Transverse colon (tissue), 4 donors: ENCODE data around the gene SPINT3. TPM values are rescaled to one million over a fixed set of nuclear protein-coding genes. Genes with fewer than 3 reads are reported as not detected.

Experiments
- DNase-seq: peaks from one replicate; pipeline ENCODE4 v3.0.0-alpha.2; 2019
- H3K27ac ChIP-seq, 4 donors: fragments of 200-600 bp; sonication (generic); 2 replicates each; pipeline ENCODE4 v1.5.1; 2016 to 2018; ENCODE audit warnings: inconsistent platforms in 4 of 4
- H3K27me3 ChIP-seq: fragments of 200-600 bp; sonication (generic); 2 replicates; pipeline ENCODE4 v1.5.1; 2017; ENCODE audit warnings: inconsistent platforms
- H3K36me3 ChIP-seq, 4 donors: fragments of 200-600 bp; sonication (generic); 2 replicates each; pipeline ENCODE4 v1.5.1; 2017 to 2019; ENCODE audit warnings: inconsistent platforms in 4 of 4
- H3K4me1 ChIP-seq, 4 donors: fragments of 200-600 bp; sonication (generic); 2 replicates each; pipeline ENCODE4 v1.5.1; 2017 to 2020; ENCODE audit warnings: inconsistent platforms in 4 of 4
- H3K4me3 ChIP-seq, 4 donors: fragments of 200-600 bp; sonication (generic); 1 replicate in 1 of 4; 2 replicates in 3 of 4; pipeline versions ENCODE4 v1.5.1 to v1.6.1; 2017 to 2019; ENCODE audit warnings: inconsistent platforms in 4 of 4
- H3K9me3 ChIP-seq, 2 donors: fragments of 200-600 bp; sonication (generic); 2 replicates each; pipeline ENCODE4 v1.5.1; 2017 to 2019; ENCODE audit warnings: inconsistent platforms in 2 of 2
- CTCF ChIP-seq, 5 experiments: fragments of 200-600 bp in 3 of 5; fragments of 450-650 bp in 2 of 5; sonication (generic) in 3 of 5; IDR thresholded peaks; 1 replicate in 2 of 5; 2 replicates in 3 of 5; pipeline ENCODE4 v1.5.1; 2016 to 2017; ENCODE audit warnings: antibody characterized with exemption in 5 of 5, inconsistent platforms in 3 of 5, mild to moderate bottlenecking in 2 of 5, moderate library complexity in 1 of 5
- EP300 ChIP-seq: sonication (generic); formaldehyde crosslinking; IDR thresholded peaks from one replicate; pipeline ENCODE4 v1.6.1; 2017; ENCODE audit warnings: antibody characterized with exemption, low read depth
- POLR2A ChIP-seq: fragments of 450-650 bp; IDR thresholded peaks from one replicate; pipeline ENCODE4 v1.6.1; 2016; ENCODE audit warnings: antibody characterized with exemption, mild to moderate bottlenecking, moderate library complexity
- POLR2AphosphoS5 ChIP-seq, 3 donors: sonication (generic); formaldehyde crosslinking; IDR thresholded peaks; one replicate each; pipeline ENCODE4 v1.6.1; 2016; ENCODE audit warnings: antibody characterized with exemption in 3 of 3
- WGBS, 2 donors: methylation state at CpG; one replicate each; pipeline ENCODE4 v1.1.5; 2018; ENCODE audit warnings: low coverage in 1 of 2; 5-methylcytosine and 5-hydroxymethylcytosine counted together
- in situ Hi-C, 4 donors: fragments of 200-750 bp; cut with MboI; loops; one replicate each; pipeline versions ENCODE4 v1.15.0 to v1.15.1; 2017; ENCODE audit warnings: low sequenced_read_pairs in 3 of 4, low pct_ligation_motif_present in 1 of 4, low pct_unique_long_range_greater_than_20kb in 1 of 4
- intact Hi-C: fragments of 100-400 bp; cut with DNase I; formaldehyde crosslinking; loops from one replicate; pipeline ENCODE4 v1.15.1; 2023; ENCODE audit warnings: low total_unique reads
- total RNA-seq, 4 donors: library from RNA; depleted of rRNA; stranded (reverse); fragments of >200 nt; gene quantifications; one replicate each; pipeline ENCODE4 v1.1.0, GENCODE V29; 2016

Gene SPINT3
- total RNA-seq = not detected

- H3K27ac ChIP-seq = no peak within 1 kb of the TSS
- H3K36me3 ChIP-seq = no peaks in the 10 kb centered on the region
- WGBS, 2 donors = 66 to 100% methylated on average over 1 to 5 of the region's 5 CpGs
These were observed at the start of gene SPINT3 for GRCh38 chr20:45515147-45515913. SPINT3 (minus strand) TSS chr20:45515622; CDS start chr20:45515608, 14 bp downstream.

GRCh38 chr20:45564760-45565276 lies 49.4 kb upstream of the SPINT3 start:
- WGBS, 2 donors = 82 to 83% methylated on average over 2 of the region's 2 CpGs
- peaks cover 7% of the 10 kb centered on the region for H3K27me3 ChIP-seq
- no peaks in the 10 kb centered on the region for H3K9me3 ChIP-seq
- intact Hi-C loops = no loop called here
- no peaks in the 10 kb centered on the region for H3K36me3 ChIP-seq
- no peaks in the 10 kb centered on the region for H3K4me1 ChIP-seq
- no peak overlapping the region for H3K27ac ChIP-seq
- TF ChIP-seq EP300 = no peak
- TF ChIP-seq POLR2A = no peak
- TF ChIP-seq POLR2AphosphoS5 (IDR thresholded peaks at IDR 0.05) = no peak
- no peak for TF ChIP-seq CTCF (IDR thresholded peaks at IDR 0.05)
- DNase-seq = no peak
- H3K4me3 ChIP-seq = no peak overlapping the region
- in situ Hi-C loops = no loop called here

More at GRCh38 chr20:45515147-45515913, at the start of gene SPINT3:
- no peak for TF ChIP-seq POLR2A
- TF ChIP-seq EP300 = no peak
- TF ChIP-seq POLR2AphosphoS5 (IDR thresholded peaks at IDR 0.05) = no peak
- no peak for TF ChIP-seq CTCF (IDR thresholded peaks at IDR 0.05)
- intact Hi-C loops (no loop called here), in situ Hi-C loops (no loop called here)
- no peaks in the 10 kb centered on the region for H3K4me1 ChIP-seq
- no peaks in the 10 kb centered on the region for H3K9me3 ChIP-seq
- H3K27me3 ChIP-seq = no peaks in the 10 kb centered on the region
- H3K4me3 ChIP-seq = no peak within 1 kb of the TSS
- no peak for DNase-seq

- no peak overlapping the region for H3K27ac ChIP-seq
- WGBS, 2 donors = 86 to 100% methylated on average over 1 of the region's 1 CpG
- H3K36me3 ChIP-seq = no peaks in the 10 kb centered on the region
- no peaks in the 10 kb centered on the region for H3K9me3 ChIP-seq
- H3K4me1 ChIP-seq = peaks cover 0 to 6% (median 0%) of the 10 kb centered on the region in 4 donors
- in situ Hi-C loops = no loop called here
- peaks cover 2% of the 10 kb centered on the region for H3K27me3 ChIP-seq
- no peak for DNase-seq
- TF ChIP-seq POLR2AphosphoS5 (IDR thresholded peaks at IDR 0.05) (no peak), CTCF (IDR thresholded peaks at IDR 0.05) (no peak), POLR2A (no peak), EP300 (no peak)
- H3K4me3 ChIP-seq = no peak overlapping the region
- intact Hi-C loops = no loop called here
These were observed 39.8 kb upstream of the SPINT3 start for GRCh38 chr20:45555198-45555597.

GRCh38 chr20:45552456-45552855 lies 37.0 kb upstream of the SPINT3 start:
- in situ Hi-C loops = no loop called here
- H3K36me3 ChIP-seq = no peaks in the 10 kb centered on the region
- H3K4me3 ChIP-seq = no peak overlapping the region
- no peak for DNase-seq
- no peaks in the 10 kb centered on the region for H3K9me3 ChIP-seq
- WGBS, 2 donors = 58 to 75% methylated on average over 2 of the region's 2 CpGs
- TF ChIP-seq POLR2AphosphoS5 (IDR thresholded peaks at IDR 0.05) (no peak), CTCF (IDR thresholded peaks at IDR 0.05) (no peak), POLR2A (no peak), EP300 (no peak)
- peaks cover 0 to 6% (median 0%) of the 10 kb centered on the region in 4 donors for H3K4me1 ChIP-seq
- H3K27ac ChIP-seq = peak overlapping the region in 1 of 4 donors; percentile 46
- no peaks in the 10 kb centered on the region for H3K27me3 ChIP-seq
- intact Hi-C loops = no loop called here
